GM12801 (cell line): ENCODE data around the gene AUH.

Experiments
- TF ChIP-seq, protein P1 (sequence below): IDR thresholded peaks from one replicate; pipeline ENCODE4 v1.5.1; 2011; ENCODE audit warnings: control low read depth; ENCODE audit not compliant: insufficient read length; ENCODE audit errors: extremely low read depth

Gene AUH

DNA sequence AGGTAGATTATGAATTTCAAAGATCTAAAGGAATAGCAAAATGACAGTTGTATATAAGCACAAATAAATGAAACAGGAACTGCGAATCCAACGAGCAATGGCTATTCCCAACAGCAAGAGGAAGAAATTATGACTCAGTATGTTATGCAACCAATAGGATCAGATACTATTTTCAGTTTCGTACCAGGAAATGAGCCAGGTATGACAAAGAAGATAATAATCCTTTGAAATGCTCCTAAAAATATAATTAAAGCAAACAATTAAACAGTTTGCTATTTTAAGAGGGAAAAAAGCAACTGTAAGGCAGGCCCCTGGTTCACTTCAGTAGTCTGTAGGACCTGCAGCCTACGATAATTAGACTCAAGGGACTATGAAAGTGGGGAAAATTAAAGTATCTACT is 58.9 kb downstream of the AUH start:
- TF ChIP-seq, protein P1, sequence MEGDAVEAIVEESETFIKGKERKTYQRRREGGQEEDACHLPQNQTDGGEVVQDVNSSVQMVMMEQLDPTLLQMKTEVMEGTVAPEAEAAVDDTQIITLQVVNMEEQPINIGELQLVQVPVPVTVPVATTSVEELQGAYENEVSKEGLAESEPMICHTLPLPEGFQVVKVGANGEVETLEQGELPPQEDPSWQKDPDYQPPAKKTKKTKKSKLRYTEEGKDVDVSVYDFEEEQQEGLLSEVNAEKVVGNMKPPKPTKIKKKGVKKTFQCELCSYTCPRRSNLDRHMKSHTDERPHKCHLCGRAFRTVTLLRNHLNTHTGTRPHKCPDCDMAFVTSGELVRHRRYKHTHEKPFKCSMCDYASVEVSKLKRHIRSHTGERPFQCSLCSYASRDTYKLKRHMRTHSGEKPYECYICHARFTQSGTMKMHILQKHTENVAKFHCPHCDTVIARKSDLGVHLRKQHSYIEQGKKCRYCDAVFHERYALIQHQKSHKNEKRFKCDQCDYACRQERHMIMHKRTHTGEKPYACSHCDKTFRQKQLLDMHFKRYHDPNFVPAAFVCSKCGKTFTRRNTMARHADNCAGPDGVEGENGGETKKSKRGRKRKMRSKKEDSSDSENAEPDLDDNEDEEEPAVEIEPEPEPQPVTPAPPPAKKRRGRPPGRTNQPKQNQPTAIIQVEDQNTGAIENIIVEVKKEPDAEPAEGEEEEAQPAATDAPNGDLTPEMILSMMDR = no peak

DNA sequence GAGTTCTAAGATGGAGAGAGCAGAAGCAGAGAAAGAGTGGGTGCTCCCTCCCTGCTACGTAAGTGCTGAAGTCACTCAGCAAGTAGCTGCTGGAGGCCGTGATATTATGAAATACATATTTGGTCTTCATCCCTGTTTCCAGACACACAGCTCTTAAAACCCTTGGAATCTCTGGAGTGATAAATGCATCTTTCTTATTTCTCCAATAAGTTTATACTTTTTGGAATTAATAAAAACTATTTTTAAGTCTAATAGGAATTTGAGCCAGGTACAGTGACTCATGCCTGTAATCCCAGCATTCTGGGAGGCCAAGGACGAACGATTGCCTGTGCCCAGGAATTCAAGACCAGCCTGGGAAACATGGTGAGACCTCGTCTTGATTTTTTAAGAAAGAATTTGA is 60.6 kb downstream of the AUH start:
- TF ChIP-seq, protein P1 = no peak

DNA sequence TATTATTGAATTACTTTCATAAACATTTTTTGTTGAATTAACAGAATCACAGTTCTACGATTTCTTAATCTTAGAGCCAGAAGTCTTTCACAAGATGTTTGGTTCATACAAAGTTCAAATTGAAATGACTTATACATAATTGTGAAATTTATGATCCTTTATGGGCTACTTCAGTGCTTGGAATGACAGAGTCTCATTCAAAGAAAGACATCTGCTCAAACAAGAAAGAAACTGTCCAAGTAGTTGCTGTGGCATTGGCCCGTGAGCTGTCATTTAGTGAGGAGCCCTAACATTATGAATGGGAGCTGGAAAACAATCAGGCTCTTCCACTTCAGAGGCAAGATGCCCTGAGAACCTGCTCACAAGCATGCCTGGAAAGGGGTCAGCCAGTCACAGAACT is 63.4 kb downstream of the AUH start:
- TF ChIP-seq, protein P1 = no peak

DNA sequence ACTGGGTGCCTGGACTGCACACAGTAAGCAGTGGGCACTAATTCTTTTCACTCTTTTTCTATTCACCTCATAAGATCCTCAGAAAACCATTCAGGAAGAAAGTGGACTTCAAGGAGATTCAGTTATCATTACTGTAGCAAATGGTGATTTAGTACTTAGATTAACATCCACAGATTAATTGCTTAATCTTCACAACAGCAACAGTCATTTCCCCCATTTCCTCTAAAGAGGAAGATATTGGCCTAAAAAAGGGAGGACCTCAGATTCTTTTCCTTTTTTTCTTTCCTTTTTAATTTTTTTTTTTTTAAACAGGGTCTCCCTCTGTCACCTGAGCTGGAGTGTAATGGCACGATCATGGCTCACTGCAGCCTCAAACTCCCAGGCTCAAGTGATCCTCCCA is 64.4 kb downstream of the AUH start:
- TF ChIP-seq, protein P1 = no peak

DNA sequence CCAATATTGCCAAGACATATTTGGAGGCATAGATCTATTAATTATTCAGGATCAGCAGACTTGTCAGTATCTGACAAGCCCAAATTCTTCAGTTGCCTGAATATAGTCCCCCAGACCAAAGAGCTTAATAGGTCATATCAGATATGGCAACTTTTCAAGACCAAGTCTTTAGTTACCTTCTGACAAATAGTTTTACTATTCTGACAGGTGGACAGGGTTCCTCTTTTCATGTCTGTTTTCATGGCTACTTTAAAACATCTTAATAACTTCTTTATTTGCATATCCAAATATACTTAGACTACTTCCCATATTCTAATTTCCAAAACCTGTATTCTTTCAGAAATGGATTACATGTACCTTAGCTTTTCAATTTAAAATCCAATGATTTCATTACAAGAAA is 65.4 kb downstream of the AUH start:
- TF ChIP-seq, protein P1 = no peak

DNA sequence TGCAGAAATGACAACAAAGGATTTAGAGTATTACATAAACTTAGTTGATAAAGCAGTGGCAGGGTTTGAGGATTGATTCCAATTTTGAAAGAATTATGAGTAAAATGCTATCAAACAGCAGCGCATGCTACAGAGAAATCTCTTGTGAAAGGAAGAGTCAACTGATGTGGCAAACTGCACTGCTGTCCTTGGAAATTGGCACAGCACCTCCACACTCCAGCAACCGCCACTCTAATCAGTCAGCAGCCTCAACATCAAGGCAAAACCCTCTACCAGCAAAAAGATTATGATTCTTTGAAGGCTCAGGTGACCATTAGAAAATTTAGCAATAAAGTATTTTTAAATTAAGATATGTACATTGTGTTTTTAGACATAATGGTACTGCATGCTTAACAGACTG is 66.4 kb downstream of the AUH start:
- TF ChIP-seq, protein P1 = no peak

DNA sequence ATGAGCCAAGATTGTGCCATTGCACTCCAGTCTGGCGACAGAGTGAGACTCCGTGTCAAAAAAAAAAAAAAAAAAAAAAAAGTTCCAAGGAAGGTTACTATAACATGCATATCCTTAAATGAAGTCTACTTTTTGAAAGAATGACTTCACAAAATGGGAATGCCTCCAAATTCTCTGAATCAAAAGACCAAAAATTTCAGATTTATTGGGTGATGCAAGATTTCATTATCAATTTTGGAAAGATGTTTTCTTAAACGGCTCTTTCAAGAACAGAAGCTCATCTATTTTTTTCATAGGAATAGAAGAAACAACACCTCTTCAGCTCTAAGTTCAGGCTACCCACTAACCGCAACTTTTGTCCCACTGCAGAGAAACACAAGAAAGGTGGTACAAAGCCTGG is 69.9 kb downstream of the AUH start:
- TF ChIP-seq, protein P1 = no peak

DNA sequence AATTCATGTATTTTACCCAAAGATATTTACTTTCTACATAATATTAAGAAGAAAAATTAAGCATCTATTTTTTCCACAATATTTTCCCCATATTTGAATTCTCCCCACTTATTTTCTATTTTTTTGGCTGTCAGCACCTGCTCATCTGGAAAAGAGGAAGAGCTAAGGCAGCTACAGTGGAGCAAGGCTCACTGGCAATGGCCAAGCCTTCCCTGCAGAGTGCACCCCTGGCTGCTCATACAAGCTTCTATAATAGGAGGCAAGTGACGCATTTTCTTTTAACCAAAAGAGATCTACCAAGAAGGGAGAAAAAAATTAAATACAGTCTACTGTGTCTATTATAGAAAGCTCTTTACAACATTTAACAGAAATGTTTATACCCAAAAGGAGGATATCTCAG is 72.5 kb downstream of the AUH start:
- TF ChIP-seq, protein P1 = no peak
